ENCODE results near the gene IL19.

DNA sequence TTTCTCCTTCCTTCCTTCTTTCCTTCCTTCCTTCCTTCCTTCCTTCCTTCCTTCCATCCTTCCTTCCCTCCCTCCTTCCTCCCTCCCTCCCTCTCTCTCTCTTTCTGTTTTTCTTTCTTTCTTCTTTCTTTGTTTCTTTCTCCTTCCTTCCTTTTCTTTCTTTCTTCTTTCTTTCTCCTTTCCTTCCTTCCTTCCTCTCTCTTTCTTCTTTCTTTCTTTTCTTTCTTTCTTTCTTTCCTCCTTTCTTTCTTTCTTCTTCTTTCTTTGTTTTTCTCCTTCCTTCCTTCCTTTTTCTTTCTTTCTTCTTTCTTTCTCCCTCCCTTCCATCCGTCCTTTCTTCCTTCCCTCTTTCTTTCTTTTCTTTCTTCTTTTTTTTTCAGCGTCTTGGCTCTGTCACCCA, 18.1 kb upstream of the IL19 start:
- no peak for TF ChIP-seq CTCF (IDR thresholded peaks at IDR 0.05; ENCODE audit: low read depth, low read length, missing input control)
- TF ChIP-seq HNF4A (conservative IDR thresholded peaks at IDR 0.05): no peak
- TF ChIP-seq ATF3 (IDR thresholded peaks at IDR 0.05): no peak
- no peak for TF ChIP-seq ZBTB33 (IDR thresholded peaks at IDR 0.05)

Data from liver (tissue), 3 donors.